ENCODE measurements around the gene BMP8B. TPM values are rescaled to one million over a fixed set of nuclear protein-coding genes. Genes with fewer than 3 reads are reported as not detected.
"Not testable (repeated sequence)": the region's sequence is repeated elsewhere in the genome, so short reads cannot be mapped to it uniquely, and the experiment has no call there.

The BMP8B gene
- total and polyA plus RNA-seq, 11 donors = 0.08 to 0.68 (median 0.49) TPM

- H3K36me3 ChIP-seq; intact Hi-C loops (cut with DNase I): not testable (repeated sequence)
- 85 to 90% (median 88%) methylated on average over 10 of the region's 10 CpGs for WGBS, 4 donors
These were observed 6.0 kb downstream of the BMP8B start for GRCh38 chr1:39782685-39783084.

GRCh38 chr1:39782103-39782502 lies 6.6 kb downstream of the BMP8B start:
- 78 to 84% (median 83%) methylated on average over 6 of the region's 6 CpGs for WGBS, 4 donors
- Histone ChIP-seq H3K9me3 (no peaks in the 10 kb centered on the region), H3K27me3 (peaks cover 0 to 5% (median 0%) of the 10 kb centered on the region in 9 donors), H3K4me1 (no peaks in the 10 kb centered on the region), H3K27ac (no peak overlapping the region), H3K4me3 (no peak overlapping the region), H3K36me3 (no peaks in the 10 kb centered on the region)
- TF ChIP-seq POLR2A (IDR thresholded peaks at IDR 0.05) = no peak
- no peak for TF ChIP-seq CTCF (IDR thresholded peaks at IDR 0.05)
- ATAC-seq (no peak), DNase-seq (no peak)
- intact Hi-C loops (cut with DNase I) = no loop called here

More at GRCh38 chr1:39782685-39783084, 6.0 kb downstream of the BMP8B start:
- not testable (repeated sequence) for DNase-seq, H3K27ac ChIP-seq, ATAC-seq, H3K4me1 ChIP-seq, H3K9me3 ChIP-seq, H3K4me3 ChIP-seq
- H3K27me3 ChIP-seq = peaks cover 0 to 11% (median 0%) of the 10 kb centered on the region in 9 donors

GRCh38 chr1:39781349-39781715 lies 7.3 kb downstream of the BMP8B start:
- Histone ChIP-seq H3K36me3 (no peaks in the 10 kb centered on the region), H3K27ac (no peak overlapping the region), H3K4me3 (no peak overlapping the region), H3K9me3 (no peaks in the 10 kb centered on the region), H3K27me3 (no peaks in the 10 kb centered on the region), H3K4me1 (no peaks in the 10 kb centered on the region)
- no peak for ATAC-seq
- intact Hi-C loops (cut with DNase I) = no loop called here
- no peak for TF ChIP-seq CTCF (IDR thresholded peaks at IDR 0.05)
- TF ChIP-seq POLR2A (IDR thresholded peaks at IDR 0.05) = no peak
- DNase-seq = no peak
- 82 to 88% (median 85%) methylated on average over 2 of the region's 2 CpGs for WGBS, 4 donors

GRCh38 chr1:39779821-39780220 lies 8.8 kb downstream of the BMP8B start:
- DNase-seq (no peak), ATAC-seq (no peak)
- no peak for TF ChIP-seq POLR2A (IDR thresholded peaks at IDR 0.05)
- TF ChIP-seq CTCF (IDR thresholded peaks at IDR 0.05) = no peak
- intact Hi-C loops (cut with DNase I) = no loop called here
- Histone ChIP-seq H3K9me3 (no peaks in the 10 kb centered on the region), H3K4me1 (no peaks in the 10 kb centered on the region), H3K27ac (no peak overlapping the region), H3K27me3 (no peaks in the 10 kb centered on the region), H3K36me3 (no peaks in the 10 kb centered on the region), H3K4me3 (no peak overlapping the region)
- 77 to 90% (median 84%) methylated on average over 2 to 5 of the region's 5 CpGs for WGBS, 4 donors

GRCh38 chr1:39779137-39779536 lies 9.5 kb downstream of the BMP8B start:
- intact Hi-C loops (cut with DNase I) = no loop called here
- TF ChIP-seq POLR2A (IDR thresholded peaks at IDR 0.05) (no peak), CTCF (IDR thresholded peaks at IDR 0.05) (no peak)
- no peak overlapping the region for H3K4me3 ChIP-seq
- ATAC-seq = no peak
- H3K4me1 ChIP-seq = no peaks in the 10 kb centered on the region
- DNase-seq = no peak
- no peaks in the 10 kb centered on the region for H3K9me3 ChIP-seq
- no peaks in the 10 kb centered on the region for H3K36me3 ChIP-seq
- H3K27ac ChIP-seq = no peak overlapping the region
- no peaks in the 10 kb centered on the region for H3K27me3 ChIP-seq
- WGBS, 4 donors = 76 to 87% (median 82%) methylated on average over 3 to 7 of the region's 7 CpGs

- H3K9me3 ChIP-seq; H3K27me3 ChIP-seq; ATAC-seq; H3K4me1 ChIP-seq; H3K27ac ChIP-seq; H3K36me3 ChIP-seq; intact Hi-C loops (cut with DNase I); H3K4me3 ChIP-seq; DNase-seq: not testable (repeated sequence)
- 76 to 80% (median 78%) methylated on average over 6 to 12 of the region's 12 CpGs for WGBS, 4 donors
These were observed 10.1 kb downstream of the BMP8B start for GRCh38 chr1:39778463-39779099.

GRCh38 chr1:39777896-39778295 lies 10.8 kb downstream of the BMP8B start:
- H3K9me3 ChIP-seq; DNase-seq; H3K36me3 ChIP-seq; H3K27ac ChIP-seq; H3K4me1 ChIP-seq; H3K27me3 ChIP-seq; H3K4me3 ChIP-seq; intact Hi-C loops (cut with DNase I); ATAC-seq: not testable (repeated sequence)
- 89 to 100% (median 92%) methylated on average over 2 to 16 of the region's 17 CpGs; no CpG with 5 or more reads in 1 of the 4 donors for WGBS, 4 donors

Data from heart left ventricle (tissue), 16 donors.